ENCODE measurements around the gene MRPS21. TPM values are rescaled to one million over a fixed set of nuclear protein-coding genes. Genes with fewer than 3 reads are reported as not detected.

MRPS21 gene
- total RNA-seq, 2 experiments from 2014 or later, result 67.2 to 68.2 TPM

DNA sequence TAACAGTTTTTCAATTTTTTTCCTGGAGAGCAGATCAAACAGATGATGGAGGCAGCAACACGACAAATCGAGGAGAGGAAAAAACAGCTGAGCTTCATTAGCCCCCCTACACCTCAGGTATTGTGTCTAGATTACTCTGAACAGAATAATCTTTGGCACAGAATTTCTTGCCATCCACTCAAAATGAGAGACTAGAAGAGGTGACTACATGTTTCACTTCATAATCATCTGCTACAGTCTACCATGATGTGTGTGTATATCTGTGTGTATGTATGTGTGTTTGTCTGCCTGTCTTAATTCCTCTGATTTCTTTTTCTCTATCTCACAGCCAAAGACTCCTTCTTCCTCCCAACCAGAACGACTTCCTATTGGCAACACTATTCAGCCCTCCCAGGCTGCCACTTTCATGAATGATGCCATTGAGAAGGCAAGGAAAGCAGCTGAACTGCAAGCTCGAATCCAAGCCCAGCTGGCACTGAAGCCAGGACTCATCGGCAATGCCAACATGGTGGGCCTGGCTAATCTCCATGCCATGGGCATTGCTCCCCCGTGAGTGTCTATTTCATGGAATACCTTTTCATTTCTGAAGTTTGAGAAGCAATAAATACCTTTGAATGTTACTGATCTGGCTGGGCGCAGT, 39.1 kb downstream of the MRPS21 start:
- DNase-seq, result no peak
- POLR2A ChIA-PET, result no interaction called here
- Mint-ChIP-seq H3K4me1 (no peaks in the 10 kb centered on the region), H3K27ac (no peak overlapping the region), H3K36me3 (ENCODE audit: low read depth) (peaks cover 68% of the 10 kb centered on the region), H3K4me3 (no peak overlapping the region), H3K27me3 (no peaks in the 10 kb centered on the region), H3K9me3 (no peaks in the 10 kb centered on the region)
- CTCF ChIA-PET, result no interaction called here

DNA sequence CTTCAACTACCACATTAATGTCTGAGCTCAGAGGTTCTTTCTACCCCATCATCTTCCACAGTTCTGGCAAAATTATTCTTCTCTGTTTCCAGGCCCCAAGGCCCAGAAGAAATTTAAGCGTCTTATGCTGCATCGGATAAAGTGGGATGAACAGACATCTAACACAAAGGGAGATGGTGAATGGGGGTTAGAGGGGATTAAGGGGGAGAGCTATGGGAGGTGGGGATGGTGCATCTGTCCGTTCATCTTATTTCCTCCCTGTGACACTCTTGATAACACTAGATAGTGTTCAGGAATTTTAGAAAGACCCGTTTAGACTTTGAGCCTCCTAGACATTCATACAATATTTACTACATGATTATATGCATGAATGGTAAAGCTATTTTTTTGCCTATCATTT, 52.7 kb downstream of the MRPS21 start:
- CTCF ChIA-PET, result interaction anchor here (1.4 kb wide), 1 partner anchor 187 kb away, joined by 3 read pairs; no protein-coding TSS in a partner anchor
- Mint-ChIP-seq H3K4me1 (no peaks in the 10 kb centered on the region), H3K27me3 (no peaks in the 10 kb centered on the region), H3K4me3 (no peak overlapping the region), H3K9me3 (no peaks in the 10 kb centered on the region), H3K27ac (no peak overlapping the region), H3K36me3 (ENCODE audit: low read depth) (peaks cover 60% of the 10 kb centered on the region)
- no peak for DNase-seq
- POLR2A ChIA-PET, result interaction anchor here (1.2 kb wide), 1 partner anchor 10 kb away, joined by 3 read pairs; no protein-coding TSS in a partner anchor

DNA sequence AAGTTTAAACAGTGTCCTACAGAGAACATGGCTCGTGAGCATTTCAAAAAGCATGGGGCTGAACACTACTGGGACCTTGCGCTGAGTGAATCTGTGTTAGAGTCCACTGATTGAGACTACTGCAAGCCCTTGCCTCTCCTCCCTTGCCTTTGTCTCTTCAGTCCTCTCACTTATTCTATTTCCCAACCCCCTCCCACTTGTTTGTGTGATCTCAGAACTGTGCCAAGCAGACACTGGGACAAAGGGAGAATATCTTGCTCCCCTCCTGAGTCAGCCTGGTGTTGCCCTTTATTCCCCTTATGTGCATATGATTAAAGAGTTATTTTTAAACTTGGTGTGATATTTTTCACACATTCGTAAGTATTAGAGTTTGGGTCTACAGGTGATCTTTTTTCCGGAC, 59.2 kb downstream of the MRPS21 start:
- no peak overlapping the region for H3K4me3 Mint-ChIP-seq
- H3K4me1 Mint-ChIP-seq, result no peaks in the 10 kb centered on the region
- H3K27ac Mint-ChIP-seq, result no peak overlapping the region
- POLR2A ChIA-PET, result no interaction called here
- H3K27me3 Mint-ChIP-seq, result no peaks in the 10 kb centered on the region
- DNase-seq, result no peak
- CTCF ChIA-PET, result no interaction called here
- H3K9me3 Mint-ChIP-seq, result no peaks in the 10 kb centered on the region
- peaks cover 43% of the 10 kb centered on the region for H3K36me3 Mint-ChIP-seq (ENCODE audit: low read depth)

Other genes with a start within 250 kb of the MRPS21 start
- 10 to 100 TPM; 35.4 to 39.0 TPM for gene VPS45, start 226.1 kb upstream of the MRPS21 start, total RNA-seq
- 10 to 100 TPM; 89.8 to 92.9 TPM for gene PLEKHO1, start 143.9 kb upstream of the MRPS21 start, total RNA-seq
- 100 to 1,000 TPM; 185 TPM for gene ANP32E, start 57.7 kb upstream of the MRPS21 start, total RNA-seq
- gene CA14, start 36.1 kb upstream of the MRPS21 start, total RNA-seq, result not detected
- gene APH1A, start 24.8 kb upstream of the MRPS21 start, total RNA-seq, result 100 to 1,000 TPM; 142 to 144 TPM
- gene C1orf54, start 21.1 kb upstream of the MRPS21 start, total RNA-seq, result 1 to 10 TPM; 4.1 TPM
- 1 to 10 TPM; 1.5 to 1.7 TPM for gene CIART, start 11.3 kb upstream of the MRPS21 start, total RNA-seq
- gene PRPF3, start 27.7 kb downstream of the MRPS21 start, total RNA-seq, result 10 to 100 TPM; 60.3 to 64.7 TPM
- 10 to 100 TPM; 33.6 to 35.0 TPM for gene RPRD2, start 70.3 kb downstream of the MRPS21 start, total RNA-seq
- gene TARS2, start 193.6 kb downstream of the MRPS21 start, total RNA-seq, result 10 to 100 TPM; 37.2 to 38.8 TPM
- gene ECM1, start 214.2 kb downstream of the MRPS21 start, total RNA-seq, result 1 to 10 TPM; 2.4 to 3.8 TPM
- not detected for gene FALEC, start 221.9 kb downstream of the MRPS21 start, total RNA-seq

Measured in activated CD4-positive, alpha-beta memory T cell treated with anti-CD3 and anti-CD28 coated beads, Interleukin-2, amount 10 ng/mL, durations not matched to agents 7 days and 5 days (primary cell).